Stimulated activated CD4-positive, alpha-beta T cell treated with anti-CD3 and anti-CD28 coated beads, TNF-alpha, amount 100 ng/mL, for 4 hours (primary cell): ENCODE results near the gene HOTAIR.

Experiments used
- DNase-seq, 3 experiments: peaks; one replicate each; pipeline ENCODE4 v3.0.0-alpha.2; 2020; ENCODE audit warnings: low read depth in 3 of 3

HOTAIR gene

GRCh38 chr12:54011665-54012532 is 37.1 kb upstream of the HOTAIR start:
- no peak for DNase-seq

GRCh38 chr12:54010972-54011664 is 36.4 kb upstream of the HOTAIR start:
- DNase-seq: no peak

- no peak for DNase-seq
Observed at GRCh38 chr12:54010053-54010971, 35.6 kb upstream of the HOTAIR start.

DNA sequence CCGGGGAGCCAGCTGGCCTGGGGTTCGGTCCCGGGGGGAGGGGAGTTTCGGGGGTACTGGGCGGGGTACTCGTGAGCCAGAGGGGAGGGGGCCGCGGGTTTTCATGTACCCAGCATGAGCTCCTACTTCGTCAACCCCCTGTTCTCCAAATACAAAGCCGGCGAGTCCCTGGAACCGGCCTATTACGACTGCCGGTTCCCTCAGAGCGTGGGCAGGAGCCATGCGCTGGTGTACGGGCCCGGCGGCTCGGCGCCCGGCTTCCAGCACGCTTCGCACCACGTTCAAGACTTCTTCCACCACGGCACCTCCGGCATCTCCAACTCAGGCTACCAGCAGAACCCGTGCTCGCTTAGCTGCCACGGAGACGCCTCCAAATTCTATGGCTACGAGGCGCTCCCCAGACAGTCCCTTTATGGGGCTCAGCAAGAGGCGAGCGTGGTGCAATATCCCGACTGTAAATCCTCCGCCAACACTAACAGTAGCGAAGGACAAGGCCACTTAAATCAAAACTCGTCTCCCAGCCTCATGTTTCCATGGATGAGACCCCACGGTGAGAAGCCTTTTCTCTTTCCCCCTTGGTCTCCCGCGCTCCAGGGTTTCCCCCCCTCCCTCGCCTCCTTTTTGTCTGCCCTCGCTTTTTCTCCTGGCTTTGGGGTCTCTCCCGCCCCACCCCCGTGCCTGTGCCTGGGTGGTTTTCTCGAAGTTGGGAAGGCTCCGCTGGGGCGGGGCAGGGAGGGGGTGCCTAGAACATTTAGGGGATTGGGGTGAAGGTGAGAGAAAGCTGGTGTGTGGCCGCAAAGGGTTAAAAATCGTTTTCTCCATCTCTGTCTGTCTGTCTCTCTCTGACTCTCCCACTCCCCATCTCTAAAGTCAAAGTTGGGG is 34.7 kb upstream of the HOTAIR start:
- DNase-seq: no peak

GRCh38 chr12:54008260-54008552 is 33.5 kb upstream of the HOTAIR start:
- DNase-seq: no peak

DNA sequence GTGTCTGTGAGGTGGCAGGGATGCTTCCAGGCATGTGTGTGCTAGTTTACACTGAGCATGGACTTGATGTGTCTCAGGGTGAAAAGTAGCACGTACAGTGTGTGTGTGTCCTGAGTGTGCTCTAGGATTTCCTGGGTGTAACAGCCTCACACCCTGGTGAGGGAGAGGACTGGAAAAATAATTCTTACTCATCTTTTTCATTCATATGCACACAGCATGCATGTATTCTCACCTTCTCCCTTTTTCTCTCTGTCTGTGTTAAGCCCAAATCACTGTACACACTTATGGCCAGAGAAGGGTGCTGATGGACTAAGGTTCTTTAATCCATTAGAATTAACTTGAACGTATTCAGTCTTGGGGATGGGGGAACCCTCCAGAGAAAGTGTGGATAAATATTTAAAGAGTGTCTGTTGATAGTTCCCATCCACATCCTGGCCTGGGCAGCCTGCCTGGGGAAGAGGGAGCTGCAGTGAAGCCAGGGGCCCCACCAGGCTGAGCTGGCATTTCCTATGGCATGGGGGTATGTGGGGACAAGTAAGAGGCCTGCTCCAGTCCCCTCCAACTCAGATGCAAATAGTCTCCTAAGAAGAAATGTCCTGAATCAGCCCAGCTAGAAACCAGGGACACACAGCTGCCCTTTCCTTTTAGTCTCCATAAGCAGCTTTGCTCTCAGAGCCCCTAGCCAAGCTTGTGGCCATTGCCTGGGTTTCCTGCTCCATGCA is 32.9 kb upstream of the HOTAIR start:
- DNase-seq: no peak

GRCh38 chr12:54006559-54007220 is 31.9 kb upstream of the HOTAIR start:
- no peak for DNase-seq

- peak; percentile 65 to 84 (median 75) for DNase-seq
Observed at GRCh38 chr12:54005853-54006558, 31.3 kb upstream of the HOTAIR start.

- no peak for DNase-seq
Observed at GRCh38 chr12:54005531-54005852, 30.7 kb upstream of the HOTAIR start.

GRCh38 chr12:54004841-54005530 is 30.2 kb upstream of the HOTAIR start:
- no peak for DNase-seq

GRCh38 chr12:54004063-54004840 is 29.5 kb upstream of the HOTAIR start:
- no peak for DNase-seq

DNA sequence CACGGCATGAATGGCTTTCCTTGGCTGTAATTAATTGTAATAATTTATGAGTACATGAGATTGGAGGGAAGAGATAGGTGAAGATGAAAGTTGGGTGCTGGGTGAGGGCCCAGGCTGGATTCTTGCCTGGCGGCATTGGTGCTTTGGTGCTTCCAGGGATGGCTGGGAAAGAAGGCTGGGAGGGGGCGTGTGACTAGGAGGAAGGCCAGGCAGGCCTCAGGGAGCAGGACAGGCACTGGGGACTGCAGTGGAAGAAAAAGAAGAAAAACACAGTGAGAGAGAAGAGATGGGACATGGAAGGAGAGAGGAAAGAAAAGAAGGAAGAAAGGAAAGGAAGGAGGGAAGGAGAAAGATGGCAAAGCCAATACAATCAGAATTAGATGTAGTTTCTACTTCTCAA is 28.9 kb upstream of the HOTAIR start:
- DNase-seq: no peak

GRCh38 chr12:54002915-54003389 is 28.2 kb upstream of the HOTAIR start:
- DNase-seq: no peak

- DNase-seq: no peak
Observed at GRCh38 chr12:54002278-54002914, 27.6 kb upstream of the HOTAIR start.

GRCh38 chr12:54001283-54002187 is 26.8 kb upstream of the HOTAIR start:
- no peak for DNase-seq
